NT2/D1 (cell line): ENCODE measurements around the gene PAOX.
"Not testable (repeated sequence)": the region's sequence is repeated elsewhere in the genome, so short reads cannot be mapped to it uniquely, and the experiment has no call there.

Experiments
- SUZ12 ChIP-seq: IDR thresholded peaks from 2 replicates; pipeline ENCODE4 v1.6.1; 2011; ENCODE audit not compliant: insufficient read length, insufficient read depth; ENCODE audit errors: extremely low read depth
- YY1 ChIP-seq: IDR thresholded peaks from 2 replicates; pipeline ENCODE4 v1.6.1; 2011; ENCODE audit not compliant: insufficient read length, insufficient read depth
- ZNF274 ChIP-seq: IDR thresholded peaks from 2 replicates; pipeline ENCODE4 v1.6.1; 2011; ENCODE audit warnings: mild to moderate bottlenecking, low read depth, low read length

- not testable (repeated sequence) for TF ChIP-seq YY1, ZNF274, SUZ12
Measured at GRCh38 chr10:133429571-133429970, 50.5 kb downstream of the PAOX start.
